HepG2 (cell line): ENCODE data around the gene FKTN. TPM values are rescaled to one million over a fixed set of nuclear protein-coding genes. Genes with fewer than 3 reads are reported as not detected.

Experiments
- DMAP1 ChIP-seq: IDR thresholded peaks from 2 replicates; pipeline ENCODE4 v1.6.1; 2016
- DNMT1 ChIP-seq: sonication (generic); formaldehyde crosslinking; IDR thresholded peaks from 2 replicates; pipeline ENCODE4 v1.5.1; 2020; ENCODE audit warnings: mild to moderate bottlenecking, missing genetic modification reagents
- TP53 ChIP-seq: sonication (generic); formaldehyde crosslinking; conservative IDR thresholded peaks from 2 replicates; pipeline ENCODE4 v1.4.0; 2020; ENCODE audit warnings: missing genetic modification reagents
- ZNF616 ChIP-seq: sonication (generic); formaldehyde crosslinking; IDR thresholded peaks from 2 replicates; pipeline ENCODE4 v1.5.0; 2020; ENCODE audit warnings: low read depth, mild to moderate bottlenecking, missing genetic modification reagents
- polyA plus RNA-seq, 8 experiments: library from polyadenylated mRNA; depleted of rRNA in 3 of 8; stranded (reverse) in 7 of 8; unstranded in 1 of 8; fragments of >200 nt; fragmentation: Illumina TruSeq in 4 of 8; extraction: Trizol in 4 of 8; gene quantifications; 2 replicates each; pipeline versions ENCODE4 v1.2.1 to v1.2.3, GENCODE V29; 2011 to 2016; ENCODE audit warnings: low read depth in 4 of 8, missing spikeins in 1 of 8, mixed read lengths in 1 of 8; ENCODE audit not compliant: insufficient read depth in 1 of 8
- total RNA-seq, 5 experiments: library from RNA; depleted of rRNA; stranded (reverse); fragments of >200 nt; fragmentation: Illumina TruSeq; extraction: Trizol; gene quantifications; 2 replicates each; pipeline ENCODE4 v1.2.3, GENCODE V29; 2016; ENCODE audit warnings: low read depth in 1 of 5
- TF ChIP-seq, protein P1 (sequence below): sonication (generic); formaldehyde crosslinking; IDR thresholded peaks from 2 replicates; pipeline ENCODE4 v1.8.0; 2023; ENCODE audit warnings: mild to moderate bottlenecking, missing genetic modification reagents
- TF ChIP-seq, protein P2 (sequence below): sonication (generic); formaldehyde crosslinking; IDR thresholded peaks from 2 replicates; pipeline ENCODE4 v1.4.0; 2020; ENCODE audit warnings: missing genetic modification reagents
- TF ChIP-seq, protein P3 (sequence below): sonication (generic); formaldehyde crosslinking; IDR thresholded peaks from 2 replicates; pipeline ENCODE4 v1.4.0; 2020; ENCODE audit warnings: missing genetic modification reagents
- TF ChIP-seq, protein P4 (sequence below): sonication (generic); formaldehyde crosslinking; IDR thresholded peaks from 2 replicates; pipeline ENCODE4 v1.4.0; 2020; ENCODE audit warnings: missing genetic modification reagents
- TF ChIP-seq, protein P5 (sequence below): IDR thresholded peaks from 2 replicates; pipeline ENCODE4 v1.6.1; 2016; ENCODE audit warnings: missing compliant biosample characterization, missing genetic modification reagents, borderline replicate concordance

FKTN gene
- total and polyA plus RNA-seq, 2 of the 13 experiments (the other 11 are each of a cell fraction or from before 2014, with no cell fraction given), result 7.9 to 13.5 TPM

DNA sequence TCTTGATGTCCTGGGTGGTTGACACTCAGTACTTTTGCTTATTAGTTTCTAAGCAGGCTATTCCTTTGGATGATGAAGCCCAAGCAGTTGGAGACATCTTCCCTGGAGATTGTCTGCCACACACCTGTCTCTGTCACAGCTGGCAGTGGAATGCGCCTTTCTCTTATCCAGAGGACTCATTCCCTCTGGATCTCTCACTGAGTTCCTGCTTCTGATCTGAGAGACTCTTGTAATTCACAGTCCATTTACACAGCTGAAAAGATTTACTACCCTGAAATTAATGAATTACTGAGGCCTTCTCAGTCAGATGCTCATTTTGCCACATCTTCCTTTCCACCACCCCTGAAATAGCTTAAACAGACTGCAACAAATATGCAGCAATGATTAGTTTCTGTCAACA lies 120.2 kb downstream of the FKTN start (continued):
- TF ChIP-seq, protein P1, sequence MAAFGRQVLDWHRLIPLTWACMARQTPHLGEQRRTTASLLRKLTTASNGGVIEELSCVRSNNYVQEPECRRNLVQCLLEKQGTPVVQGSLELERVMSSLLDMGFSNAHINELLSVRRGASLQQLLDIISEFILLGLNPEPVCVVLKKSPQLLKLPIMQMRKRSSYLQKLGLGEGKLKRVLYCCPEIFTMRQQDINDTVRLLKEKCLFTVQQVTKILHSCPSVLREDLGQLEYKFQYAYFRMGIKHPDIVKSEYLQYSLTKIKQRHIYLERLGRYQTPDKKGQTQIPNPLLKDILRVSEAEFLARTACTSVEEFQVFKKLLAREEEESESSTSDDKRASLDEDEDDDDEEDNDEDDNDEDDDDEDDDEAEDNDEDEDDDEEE, result no peak
- TF ChIP-seq DMAP1, result no peak
- TF ChIP-seq, protein P2, sequence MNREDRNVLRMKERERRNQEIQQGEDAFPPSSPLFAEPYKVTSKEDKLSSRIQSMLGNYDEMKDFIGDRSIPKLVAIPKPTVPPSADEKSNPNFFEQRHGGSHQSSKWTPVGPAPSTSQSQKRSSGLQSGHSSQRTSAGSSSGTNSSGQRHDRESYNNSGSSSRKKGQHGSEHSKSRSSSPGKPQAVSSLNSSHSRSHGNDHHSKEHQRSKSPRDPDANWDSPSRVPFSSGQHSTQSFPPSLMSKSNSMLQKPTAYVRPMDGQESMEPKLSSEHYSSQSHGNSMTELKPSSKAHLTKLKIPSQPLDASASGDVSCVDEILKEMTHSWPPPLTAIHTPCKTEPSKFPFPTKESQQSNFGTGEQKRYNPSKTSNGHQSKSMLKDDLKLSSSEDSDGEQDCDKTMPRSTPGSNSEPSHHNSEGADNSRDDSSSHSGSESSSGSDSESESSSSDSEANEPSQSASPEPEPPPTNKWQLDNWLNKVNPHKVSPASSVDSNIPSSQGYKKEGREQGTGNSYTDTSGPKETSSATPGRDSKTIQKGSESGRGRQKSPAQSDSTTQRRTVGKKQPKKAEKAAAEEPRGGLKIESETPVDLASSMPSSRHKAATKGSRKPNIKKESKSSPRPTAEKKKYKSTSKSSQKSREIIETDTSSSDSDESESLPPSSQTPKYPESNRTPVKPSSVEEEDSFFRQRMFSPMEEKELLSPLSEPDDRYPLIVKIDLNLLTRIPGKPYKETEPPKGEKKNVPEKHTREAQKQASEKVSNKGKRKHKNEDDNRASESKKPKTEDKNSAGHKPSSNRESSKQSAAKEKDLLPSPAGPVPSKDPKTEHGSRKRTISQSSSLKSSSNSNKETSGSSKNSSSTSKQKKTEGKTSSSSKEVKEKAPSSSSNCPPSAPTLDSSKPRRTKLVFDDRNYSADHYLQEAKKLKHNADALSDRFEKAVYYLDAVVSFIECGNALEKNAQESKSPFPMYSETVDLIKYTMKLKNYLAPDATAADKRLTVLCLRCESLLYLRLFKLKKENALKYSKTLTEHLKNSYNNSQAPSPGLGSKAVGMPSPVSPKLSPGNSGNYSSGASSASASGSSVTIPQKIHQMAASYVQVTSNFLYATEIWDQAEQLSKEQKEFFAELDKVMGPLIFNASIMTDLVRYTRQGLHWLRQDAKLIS (CRISPR knock-in tag), result no peak
- TF ChIP-seq TP53 (CRISPR knock-in tag), result no peak
- TF ChIP-seq DNMT1 (CRISPR knock-in tag), result no peak
- TF ChIP-seq, protein P3, sequence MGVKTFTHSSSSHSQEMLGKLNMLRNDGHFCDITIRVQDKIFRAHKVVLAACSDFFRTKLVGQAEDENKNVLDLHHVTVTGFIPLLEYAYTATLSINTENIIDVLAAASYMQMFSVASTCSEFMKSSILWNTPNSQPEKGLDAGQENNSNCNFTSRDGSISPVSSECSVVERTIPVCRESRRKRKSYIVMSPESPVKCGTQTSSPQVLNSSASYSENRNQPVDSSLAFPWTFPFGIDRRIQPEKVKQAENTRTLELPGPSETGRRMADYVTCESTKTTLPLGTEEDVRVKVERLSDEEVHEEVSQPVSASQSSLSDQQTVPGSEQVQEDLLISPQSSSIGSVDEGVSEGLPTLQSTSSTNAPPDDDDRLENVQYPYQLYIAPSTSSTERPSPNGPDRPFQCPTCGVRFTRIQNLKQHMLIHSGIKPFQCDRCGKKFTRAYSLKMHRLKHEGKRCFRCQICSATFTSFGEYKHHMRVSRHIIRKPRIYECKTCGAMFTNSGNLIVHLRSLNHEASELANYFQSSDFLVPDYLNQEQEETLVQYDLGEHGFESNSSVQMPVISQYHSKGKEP, result no peak
- no peak for TF ChIP-seq ZNF616
- TF ChIP-seq, protein P4, sequence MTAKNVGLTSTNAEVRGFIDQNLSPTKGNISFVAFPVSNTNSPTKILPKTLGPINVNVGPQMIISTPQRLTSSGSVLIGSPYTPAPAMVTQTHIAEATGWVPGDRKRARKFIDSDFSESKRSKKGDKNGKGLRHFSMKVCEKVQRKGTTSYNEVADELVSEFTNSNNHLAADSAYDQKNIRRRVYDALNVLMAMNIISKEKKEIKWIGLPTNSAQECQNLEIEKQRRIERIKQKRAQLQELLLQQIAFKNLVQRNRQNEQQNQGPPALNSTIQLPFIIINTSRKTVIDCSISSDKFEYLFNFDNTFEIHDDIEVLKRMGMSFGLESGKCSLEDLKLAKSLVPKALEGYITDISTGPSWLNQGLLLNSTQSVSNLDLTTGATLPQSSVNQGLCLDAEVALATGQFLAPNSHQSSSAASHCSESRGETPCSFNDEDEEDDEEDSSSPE (CRISPR knock-in tag), result no peak
- TF ChIP-seq, protein P5, sequence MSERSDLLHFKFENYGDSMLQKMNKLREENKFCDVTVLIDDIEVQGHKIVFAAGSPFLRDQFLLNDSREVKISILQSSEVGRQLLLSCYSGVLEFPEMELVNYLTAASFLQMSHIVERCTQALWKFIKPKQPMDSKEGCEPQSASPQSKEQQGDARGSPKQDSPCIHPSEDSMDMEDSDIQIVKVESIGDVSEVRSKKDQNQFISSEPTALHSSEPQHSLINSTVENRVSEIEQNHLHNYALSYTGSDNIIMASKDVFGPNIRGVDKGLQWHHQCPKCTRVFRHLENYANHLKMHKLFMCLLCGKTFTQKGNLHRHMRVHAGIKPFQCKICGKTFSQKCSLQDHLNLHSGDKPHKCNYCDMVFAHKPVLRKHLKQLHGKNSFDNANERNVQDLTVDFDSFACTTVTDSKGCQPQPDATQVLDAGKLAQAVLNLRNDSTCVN (CRISPR knock-in tag), result no peak
- TF ChIP-seq, all 625 proteins: peak for 0
